GM23248 (cell line): ENCODE results near the gene MEF2B. TPM values are rescaled to one million over a fixed set of nuclear protein-coding genes. Genes with fewer than 3 reads are reported as not detected.

ENCODE experiments used
- DNase-seq: peaks from one replicate; pipeline ENCODE4 v3.0.0-alpha.2; 2015
- H2AFZ ChIP-seq: fragments of 200-600 bp; sonication (generic); 2 replicates; pipeline ENCODE4 v1.6.1; 2016; ENCODE audit warnings: antibody characterized with exemption
- H3F3A ChIP-seq: fragments of 200-600 bp; sonication (generic); 2 replicates; pipeline ENCODE4 v1.6.1; 2016; ENCODE audit warnings: mild to moderate bottlenecking, antibody characterized with exemption, mixed run types; ENCODE audit not compliant: insufficient read depth
- H3K27ac ChIP-seq: fragments of 200-600 bp; sonication (generic); 2 replicates; pipeline ENCODE4 v1.5.1; 2016; ENCODE audit warnings: mild to moderate bottlenecking
- H3K27me3 ChIP-seq: fragments of 200-600 bp; sonication (generic); replicated peaks from 2 replicates; pipeline ENCODE4 v1.6.1; 2016; ENCODE audit warnings: mild to moderate bottlenecking; ENCODE audit not compliant: insufficient read depth
- H3K36me3 ChIP-seq: fragments of 200-600 bp; sonication (generic); 2 replicates; pipeline ENCODE4 v1.6.1; 2016; ENCODE audit warnings: low read depth, mild to moderate bottlenecking
- H3K4me1 ChIP-seq: fragments of 200-600 bp; sonication (generic); 2 replicates; pipeline ENCODE4 v1.6.1; 2016; ENCODE audit warnings: mild to moderate bottlenecking; ENCODE audit not compliant: insufficient read depth
- H3K4me2 ChIP-seq: fragments of 200-600 bp; sonication (generic); one replicate; pipeline ENCODE4 v1.6.1; 2016; ENCODE audit warnings: mild to moderate bottlenecking; ENCODE audit not compliant: unreplicated experiment
- H3K4me3 ChIP-seq: fragments of 200-600 bp; sonication (generic); 2 replicates; pipeline ENCODE4 v1.5.1; 2016; ENCODE audit warnings: mild to moderate bottlenecking
- H3K79me2 ChIP-seq: fragments of 200-600 bp; sonication (generic); 2 replicates; pipeline ENCODE4 v1.6.1; 2016; ENCODE audit warnings: mild to moderate bottlenecking; ENCODE audit not compliant: insufficient read depth
- H3K9ac ChIP-seq: fragments of 200-600 bp; sonication (generic); 2 replicates; pipeline ENCODE4 v1.6.1; 2016; ENCODE audit warnings: mild to moderate bottlenecking
- H3K9me2 ChIP-seq: fragments of 200-600 bp; sonication (generic); 2 replicates; pipeline ENCODE4 v1.6.1; 2016; ENCODE audit warnings: mixed run types, mild to moderate bottlenecking, moderate library complexity; ENCODE audit not compliant: insufficient read depth
- H3K9me3 ChIP-seq: fragments of 200-600 bp; sonication (generic); one replicate; pipeline ENCODE4 v1.6.1; 2017; ENCODE audit warnings: low read depth
- H4K20me1 ChIP-seq: fragments of 200-600 bp; sonication (generic); 2 replicates; pipeline ENCODE4 v1.6.0; 2016; ENCODE audit not compliant: insufficient read depth
- EZH2 ChIP-seq: fragments of 200-600 bp; sonication (generic); IDR thresholded peaks from 2 replicates; pipeline ENCODE4 v1.6.1; 2018; ENCODE audit warnings: antibody characterized with exemption, mild to moderate bottlenecking; ENCODE audit not compliant: insufficient read depth, poor library complexity, severe bottlenecking
- EZH2phosphoT487 ChIP-seq: fragments of 200-600 bp; sonication (generic); IDR thresholded peaks from 2 replicates; pipeline ENCODE4 v1.6.1; 2018; ENCODE audit warnings: antibody characterized with exemption, moderate library complexity, mild to moderate bottlenecking, low read depth; ENCODE audit not compliant: insufficient read depth
- WGBS, 2 experiments: methylation state at CpG; one replicate each; pipeline ENCODE4 v1.1.6; 2015 to 2017; ENCODE audit warnings: low lambda C conversion rate in 2 of 2, low coverage in 1 of 2; ENCODE audit errors: missing lambda C conversion rate in 2 of 2; 5-methylcytosine and 5-hydroxymethylcytosine counted together
- in situ Hi-C: fragments of 300-500 bp; cut with MboI; formaldehyde crosslinking; loops from 2 replicates; pipeline ENCODE4 v1.15.0; 2020
- polyA plus RNA-seq: library from polyadenylated mRNA; unstranded; fragments of >200 nt; fragmentation: Nextera tagmentation; extraction: Ambion mirVana; gene quantifications from 2 replicates; pipeline ENCODE4 v1.2.1, GENCODE V29; 2016
- total RNA-seq: library from RNA; depleted of rRNA; stranded (reverse); fragments of >200 nt; shearing (Covaris generic); gene quantifications from 2 replicates; pipeline ENCODE4 v1.2.3, GENCODE V29; 2014

Gene MEF2B
- total and polyA plus RNA-seq, 2 experiments from 2014 or later, result 0.20 to 0.22 TPM

GRCh38 chr19:19211499-19212420 is 41.7 kb upstream of the MEF2B start, which contains the start of gene NCAN:
Gene NCAN, plus strand, starts transcription at chr19:19211958. Its CDS starts 4,996 bp downstream, at chr19:19216954.
- H3F3A ChIP-seq, result no peaks in the 10 kb centered on the region
- in situ Hi-C loops, result no loop called here
- no peak within 1 kb of the TSS for H2AFZ ChIP-seq
- H3K27ac ChIP-seq, result no peak within 1 kb of the TSS
- no peaks in the 10 kb centered on the region for H3K36me3 ChIP-seq
- H3K4me3 ChIP-seq, result no peak within 1 kb of the TSS
- H3K9me2 ChIP-seq, result no peaks in the 10 kb centered on the region
- no peak for DNase-seq
- H3K27me3 ChIP-seq, result peaks cover 20% of the 10 kb centered on the region
- no peaks in the 10 kb centered on the region for H4K20me1 ChIP-seq
- TF ChIP-seq EZH2phosphoT487 (no peak), EZH2 (no peak)
- 6 to 9% methylated on average over 37 to 54 of the region's 54 CpGs for WGBS, 2 experiments
- H3K4me1 ChIP-seq, result no peaks in the 10 kb centered on the region
- H3K9ac ChIP-seq, result no peak within 1 kb of the TSS
- H3K4me2 ChIP-seq, result no peak within 1 kb of the TSS
- H3K9me3 ChIP-seq, result no peaks in the 10 kb centered on the region
- H3K79me2 ChIP-seq, result no peaks in the 10 kb centered on the region

GRCh38 chr19:19209372-19209771 is 39.3 kb upstream of the MEF2B start:
- no peak overlapping the region for H3K9ac ChIP-seq
- no peak overlapping the region for H3K4me3 ChIP-seq
- in situ Hi-C loops, result no loop called here
- DNase-seq, result no peak
- TF ChIP-seq EZH2 (no peak), EZH2phosphoT487 (no peak)
- H3K36me3 ChIP-seq, result no peaks in the 10 kb centered on the region
- WGBS, 2 experiments, result 55 to 61% methylated on average over 9 of the region's 9 CpGs
- no peaks in the 10 kb centered on the region for H3F3A ChIP-seq
- H3K27ac ChIP-seq, result no peak overlapping the region
- H3K9me3 ChIP-seq, result no peaks in the 10 kb centered on the region
- H3K27me3 ChIP-seq, result peaks cover 20% of the 10 kb centered on the region
- H3K4me1 ChIP-seq, result no peaks in the 10 kb centered on the region
- no peaks in the 10 kb centered on the region for H3K9me2 ChIP-seq
- H3K4me2 ChIP-seq, result no peak overlapping the region
- no peaks in the 10 kb centered on the region for H4K20me1 ChIP-seq
- no peaks in the 10 kb centered on the region for H3K79me2 ChIP-seq
- H2AFZ ChIP-seq, result no peak overlapping the region

GRCh38 chr19:19207637-19208572 is 37.8 kb upstream of the MEF2B start:
- no peaks in the 10 kb centered on the region for H3K4me1 ChIP-seq
- H3K79me2 ChIP-seq, result no peaks in the 10 kb centered on the region
- no peak overlapping the region for H3K4me2 ChIP-seq
- H3K36me3 ChIP-seq, result no peaks in the 10 kb centered on the region
- no peak overlapping the region for H3K27ac ChIP-seq
- H3K9ac ChIP-seq, result no peak overlapping the region
- H4K20me1 ChIP-seq, result no peaks in the 10 kb centered on the region
- WGBS, 2 experiments, result 41 to 87% methylated on average over 3 to 8 of the region's 8 CpGs
- DNase-seq, result no peak
- H2AFZ ChIP-seq, result no peak overlapping the region
- peaks cover 18% of the 10 kb centered on the region for H3K27me3 ChIP-seq
- H3K4me3 ChIP-seq, result no peak overlapping the region
- no peaks in the 10 kb centered on the region for H3K9me3 ChIP-seq
- H3F3A ChIP-seq, result no peaks in the 10 kb centered on the region
- no peaks in the 10 kb centered on the region for H3K9me2 ChIP-seq
- TF ChIP-seq EZH2phosphoT487, result no peak
- no peak for TF ChIP-seq EZH2
- in situ Hi-C loops, result no loop called here

GRCh38 chr19:19206938-19207337 is 36.9 kb upstream of the MEF2B start:
- Histone ChIP-seq H2AFZ (no peak overlapping the region), H3K4me1 (0 out of 2 replicates have a peak, but pooled peaks cover 6% of the 10 kb centered on the region), H3K27ac (no peak overlapping the region), H4K20me1 (no peaks in the 10 kb centered on the region), H3K79me2 (0 out of 2 replicates have a peak, but pooled peaks cover 7% of the 10 kb centered on the region), H3K4me2 (no peak overlapping the region), H3K9me3 (no peaks in the 10 kb centered on the region), H3K4me3 (no peak overlapping the region), H3F3A (no peaks in the 10 kb centered on the region), H3K9me2 (no peaks in the 10 kb centered on the region), H3K9ac (no peak overlapping the region), H3K36me3 (no peaks in the 10 kb centered on the region), H3K27me3 (peaks cover 8% of the 10 kb centered on the region)
- no peak for DNase-seq
- in situ Hi-C loops, result no loop called here
- no peak for TF ChIP-seq EZH2
- no peak for TF ChIP-seq EZH2phosphoT487
- 45 to 47% methylated on average over 5 of the region's 5 CpGs for WGBS, 2 experiments
